Measurements from ENCODE around the gene ZBTB4. TPM values are rescaled to one million over a fixed set of nuclear protein-coding genes. Genes with fewer than 3 reads are reported as not detected.

ZBTB4 gene
- total RNA-seq, 1 experiment from 2014 or later = 15.5 TPM

DNA sequence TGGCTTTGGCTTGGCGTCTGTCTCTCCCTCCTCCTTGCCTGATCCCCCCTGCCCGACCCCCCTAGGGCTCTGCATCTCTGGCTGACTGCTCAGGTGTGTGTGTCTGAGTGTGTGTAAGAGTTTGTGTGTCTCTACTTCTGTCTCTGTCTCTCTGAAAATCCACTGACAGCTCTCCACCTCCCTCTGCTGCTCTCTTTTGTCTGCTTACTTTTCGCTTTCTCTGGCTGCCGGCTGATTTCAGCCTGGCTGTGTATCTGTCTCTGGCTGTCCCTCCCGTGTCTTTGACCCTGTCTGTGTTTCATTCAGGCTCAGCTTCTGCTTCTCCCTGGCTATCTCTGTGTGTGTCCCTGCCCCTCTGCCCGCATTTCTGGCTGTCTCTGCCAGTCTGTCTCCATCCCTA lies 63.1 kb downstream of the ZBTB4 start:
- DNase-seq = no peak
- Mint-ChIP-seq H3K36me3 (ENCODE audit: insufficient read depth, unreplicated experiment) (no peaks in the 10 kb centered on the region), H3K4me1 (ENCODE audit: low read depth, unreplicated experiment) (no peaks in the 10 kb centered on the region), H3K27ac (ENCODE audit: unreplicated experiment) (peak overlapping the region; percentile 73), H3K27me3 (ENCODE audit: insufficient read depth, unreplicated experiment) (no peaks in the 10 kb centered on the region), H3K4me3 (ENCODE audit: unreplicated experiment) (no peak overlapping the region), H3K9me3 (ENCODE audit: unreplicated experiment) (no peaks in the 10 kb centered on the region)
- H3K36me3 ChIP-seq (ENCODE audit: control insufficient read depth, insufficient read depth, low read length) = no peaks in the 10 kb centered on the region
- H3K27me3 ChIP-seq (replicated peaks; ENCODE audit: control insufficient read depth, insufficient read depth, low read length) = no peaks in the 10 kb centered on the region
- no peak overlapping the region for H3K4me3 ChIP-seq (ENCODE audit: low read depth, low read length)
- TF ChIP-seq, protein P1, sequence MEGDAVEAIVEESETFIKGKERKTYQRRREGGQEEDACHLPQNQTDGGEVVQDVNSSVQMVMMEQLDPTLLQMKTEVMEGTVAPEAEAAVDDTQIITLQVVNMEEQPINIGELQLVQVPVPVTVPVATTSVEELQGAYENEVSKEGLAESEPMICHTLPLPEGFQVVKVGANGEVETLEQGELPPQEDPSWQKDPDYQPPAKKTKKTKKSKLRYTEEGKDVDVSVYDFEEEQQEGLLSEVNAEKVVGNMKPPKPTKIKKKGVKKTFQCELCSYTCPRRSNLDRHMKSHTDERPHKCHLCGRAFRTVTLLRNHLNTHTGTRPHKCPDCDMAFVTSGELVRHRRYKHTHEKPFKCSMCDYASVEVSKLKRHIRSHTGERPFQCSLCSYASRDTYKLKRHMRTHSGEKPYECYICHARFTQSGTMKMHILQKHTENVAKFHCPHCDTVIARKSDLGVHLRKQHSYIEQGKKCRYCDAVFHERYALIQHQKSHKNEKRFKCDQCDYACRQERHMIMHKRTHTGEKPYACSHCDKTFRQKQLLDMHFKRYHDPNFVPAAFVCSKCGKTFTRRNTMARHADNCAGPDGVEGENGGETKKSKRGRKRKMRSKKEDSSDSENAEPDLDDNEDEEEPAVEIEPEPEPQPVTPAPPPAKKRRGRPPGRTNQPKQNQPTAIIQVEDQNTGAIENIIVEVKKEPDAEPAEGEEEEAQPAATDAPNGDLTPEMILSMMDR (IDR thresholded peaks at IDR 0.05; ENCODE audit: insufficient read depth in 1 of 2, low read depth in 1 of 2, low read length in 1 of 2, severe bottlenecking in 1 of 2, unreplicated experiment in 1 of 2) = peak in 1 of 2 experiments; percentile 4
- no TSS peak for BruUV-seq (replicated peaks)
- ChIA-PET POLR2A (no interaction called here), CTCF (no interaction called here)
- no peaks in the 10 kb centered on the region for H3K9me3 ChIP-seq
- intact Hi-C loops (cut with micrococcal nuclease; ENCODE audit: unreplicated experiment) = no loop called here
- no peaks in the 10 kb centered on the region for H3K4me1 ChIP-seq

DNA sequence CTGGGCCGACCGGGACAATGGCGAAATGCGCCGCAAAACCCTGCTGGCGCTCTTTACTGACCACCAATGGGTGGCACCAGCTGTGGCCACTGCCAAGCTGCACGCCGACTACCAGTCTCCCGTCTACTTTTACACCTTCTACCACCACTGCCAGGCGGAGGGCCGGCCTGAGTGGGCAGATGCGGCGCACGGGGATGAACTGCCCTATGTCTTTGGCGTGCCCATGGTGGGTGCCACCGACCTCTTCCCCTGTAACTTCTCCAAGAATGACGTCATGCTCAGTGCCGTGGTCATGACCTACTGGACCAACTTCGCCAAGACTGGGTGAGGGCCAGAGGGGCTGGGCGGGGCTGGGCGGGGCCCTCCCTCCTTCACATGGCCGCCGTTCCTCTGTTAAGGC lies 63.6 kb downstream of the ZBTB4 start:
- Histone ChIP-seq H3K9me3 (no peaks in the 10 kb centered on the region), H3K36me3 (ENCODE audit: control insufficient read depth, insufficient read depth, low read length) (no peaks in the 10 kb centered on the region), H3K4me3 (ENCODE audit: low read depth, low read length) (no peak overlapping the region), H3K4me1 (no peaks in the 10 kb centered on the region), H3K27me3 (replicated peaks; ENCODE audit: control insufficient read depth, insufficient read depth, low read length) (no peaks in the 10 kb centered on the region)
- no peak overlapping the region for H3K4me3 Mint-ChIP-seq (ENCODE audit: unreplicated experiment)
- peak overlapping the region; percentile 73 for H3K27ac Mint-ChIP-seq (ENCODE audit: unreplicated experiment)
- H3K27me3 Mint-ChIP-seq (ENCODE audit: insufficient read depth, unreplicated experiment) = no peaks in the 10 kb centered on the region
- no peaks in the 10 kb centered on the region for H3K9me3 Mint-ChIP-seq (ENCODE audit: unreplicated experiment)
- intact Hi-C loops (cut with micrococcal nuclease; ENCODE audit: unreplicated experiment) = no loop called here
- no peaks in the 10 kb centered on the region for H3K4me1 Mint-ChIP-seq (ENCODE audit: low read depth, unreplicated experiment)
- ChIA-PET POLR2A (no interaction called here), CTCF (no interaction called here)
- DNase-seq = no peak
- no TSS peak for BruUV-seq (replicated peaks)
- TF ChIP-seq, protein P1 (IDR thresholded peaks at IDR 0.05; ENCODE audit: insufficient read depth in 1 of 2, low read depth in 1 of 2, low read length in 1 of 2, severe bottlenecking in 1 of 2, unreplicated experiment in 1 of 2) = no peak
- H3K36me3 Mint-ChIP-seq (ENCODE audit: insufficient read depth, unreplicated experiment) = no peaks in the 10 kb centered on the region

DNA sequence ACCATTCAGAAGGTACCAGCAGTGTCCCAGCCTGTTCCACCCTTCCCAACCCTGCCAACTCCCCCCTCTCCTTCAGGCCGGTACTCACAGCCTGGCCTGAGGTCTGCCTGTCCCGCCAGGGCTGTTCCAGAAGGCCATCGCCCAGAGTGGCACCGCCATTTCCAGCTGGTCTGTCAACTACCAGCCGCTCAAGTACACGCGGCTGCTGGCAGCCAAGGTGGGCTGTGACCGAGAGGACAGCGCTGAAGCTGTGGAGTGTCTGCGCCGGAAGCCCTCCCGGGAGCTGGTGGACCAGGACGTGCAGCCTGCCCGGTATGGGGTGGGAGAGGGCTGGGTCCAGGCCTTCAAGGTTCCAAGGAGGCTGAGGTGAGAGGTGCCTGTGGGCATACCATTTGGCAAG lies 64.6 kb downstream of the ZBTB4 start:
- Mint-ChIP-seq H3K4me3 (ENCODE audit: unreplicated experiment) (no peak overlapping the region), H3K27ac (ENCODE audit: unreplicated experiment) (no peak overlapping the region), H3K27me3 (ENCODE audit: insufficient read depth, unreplicated experiment) (no peaks in the 10 kb centered on the region), H3K36me3 (ENCODE audit: insufficient read depth, unreplicated experiment) (no peaks in the 10 kb centered on the region), H3K9me3 (ENCODE audit: unreplicated experiment) (no peaks in the 10 kb centered on the region), H3K4me1 (ENCODE audit: low read depth, unreplicated experiment) (no peaks in the 10 kb centered on the region)
- TF ChIP-seq, protein P1 (IDR thresholded peaks at IDR 0.05; ENCODE audit: insufficient read depth in 1 of 2, low read depth in 1 of 2, low read length in 1 of 2, severe bottlenecking in 1 of 2, unreplicated experiment in 1 of 2) = no peak
- ChIA-PET POLR2A (no interaction called here), CTCF (no interaction called here)
- BruUV-seq (replicated peaks) = no TSS peak
- intact Hi-C loops (cut with micrococcal nuclease; ENCODE audit: unreplicated experiment) = no loop called here
- no peaks in the 10 kb centered on the region for H3K36me3 ChIP-seq (ENCODE audit: control insufficient read depth, insufficient read depth, low read length)
- no peaks in the 10 kb centered on the region for H3K4me1 ChIP-seq
- DNase-seq = no peak
- H3K27me3 ChIP-seq (replicated peaks; ENCODE audit: control insufficient read depth, insufficient read depth, low read length) = no peaks in the 10 kb centered on the region
- H3K4me3 ChIP-seq (ENCODE audit: low read depth, low read length) = no peak overlapping the region
- H3K9me3 ChIP-seq = no peaks in the 10 kb centered on the region
